Left cardiac atrium (tissue), 4 donors: ENCODE data around the gene XRCC4. TPM values are rescaled to one million over a fixed set of nuclear protein-coding genes. Genes with fewer than 3 reads are reported as not detected.

ENCODE experiments used
- ATAC-seq, 2 donors: fragments of 200-7000 bp; cut with Tn5 transposase; one replicate each; pipeline ENCODE4 v1.9.1; 2020; ENCODE audit warnings: mild to moderate bottlenecking in 2 of 2, moderate library complexity in 2 of 2
- DNase-seq: peaks from one replicate; pipeline ENCODE4 v3.0.0-alpha.2; 2020
- intact Hi-C, 2 donors: fragments of 100-400 bp; cut with DNase I; formaldehyde crosslinking; loops; one replicate each; pipeline versions ENCODE4 v1.14.1 to v1.15.1; 2022 to 2023
- total RNA-seq, 2 donors: library from RNA; stranded (reverse); fragmentation: NEBNext Ultra II Directional; extraction: Animal tissue kit (Norgen Biotek cat#: 25700); gene quantifications; one replicate each; pipeline ENCODE4 v1.2.1, GENCODE V29; 2021
- donor health status: DM: no; HTN: yes; CAD: no.
- donor health status: DM: no; HTN: yes; CAD: no; lungs with severe emphysema.
- donor health status: DM: yes; HTN: yes; CAD: no.
- donor health status: Dilated cardiomyopathy.

The XRCC4 gene
- total RNA-seq, 2 donors from 2014 or later = 4.8 to 12.3 TPM

DNA sequence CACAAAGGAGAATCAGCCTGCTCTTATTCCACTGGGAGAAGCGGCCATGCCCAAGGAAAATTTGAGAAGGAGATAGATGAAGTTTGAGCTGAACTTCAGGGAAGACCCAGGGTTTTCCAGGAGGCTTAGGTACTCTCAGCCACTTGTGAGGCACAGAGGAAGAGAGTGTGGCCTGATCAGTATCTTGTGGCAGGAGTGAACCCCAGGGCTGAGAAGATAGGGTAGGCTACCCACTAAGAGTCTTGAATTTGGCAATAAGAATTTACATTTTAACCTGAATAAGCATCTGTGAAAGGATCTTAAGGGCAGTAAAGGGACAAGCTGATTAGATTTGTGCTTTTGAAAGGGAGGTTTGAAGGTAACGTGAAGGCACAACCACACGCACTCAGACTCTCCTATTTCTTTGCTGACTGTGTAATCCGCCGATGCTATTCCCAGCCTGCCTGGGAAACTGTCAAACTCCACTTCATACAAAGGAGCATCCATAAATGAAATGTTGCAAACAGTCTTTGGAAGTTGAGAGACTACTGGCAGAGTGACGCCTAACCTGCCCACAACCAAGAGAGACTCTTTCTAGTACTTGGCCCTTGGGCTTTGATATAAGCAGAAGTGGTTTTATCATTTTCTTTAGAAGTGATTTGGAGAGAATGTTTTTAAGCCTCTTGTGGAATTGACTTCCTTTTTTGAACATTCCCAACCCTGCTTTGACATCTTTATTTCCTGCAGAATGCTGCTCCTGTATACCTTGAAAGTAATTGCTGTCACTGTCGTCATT is 286.0 kb downstream of the XRCC4 start:
- intact Hi-C loops = no loop called here
- ATAC-seq (no peak), DNase-seq (no peak)

DNA sequence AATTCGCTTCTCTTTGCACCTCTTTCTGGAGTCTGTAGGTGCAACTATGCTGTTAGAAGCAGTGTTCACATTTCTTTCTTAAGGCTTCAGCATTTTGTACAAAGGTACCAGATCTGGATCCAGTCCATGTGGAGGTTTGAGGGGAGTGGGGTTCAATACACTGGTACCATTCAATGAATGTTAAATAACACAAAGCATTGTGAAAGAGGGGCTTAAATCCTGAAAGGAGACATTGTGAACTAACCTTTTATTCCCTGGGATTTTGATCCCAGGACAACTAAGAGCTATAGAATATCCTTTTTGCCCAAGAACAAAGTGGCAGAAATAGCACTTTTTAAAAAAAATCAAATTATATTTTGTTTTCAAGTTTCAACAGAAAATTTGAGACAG is 286.5 kb downstream of the XRCC4 start:
- no peak for ATAC-seq
- DNase-seq = no peak
- intact Hi-C loops = no loop called here

DNA sequence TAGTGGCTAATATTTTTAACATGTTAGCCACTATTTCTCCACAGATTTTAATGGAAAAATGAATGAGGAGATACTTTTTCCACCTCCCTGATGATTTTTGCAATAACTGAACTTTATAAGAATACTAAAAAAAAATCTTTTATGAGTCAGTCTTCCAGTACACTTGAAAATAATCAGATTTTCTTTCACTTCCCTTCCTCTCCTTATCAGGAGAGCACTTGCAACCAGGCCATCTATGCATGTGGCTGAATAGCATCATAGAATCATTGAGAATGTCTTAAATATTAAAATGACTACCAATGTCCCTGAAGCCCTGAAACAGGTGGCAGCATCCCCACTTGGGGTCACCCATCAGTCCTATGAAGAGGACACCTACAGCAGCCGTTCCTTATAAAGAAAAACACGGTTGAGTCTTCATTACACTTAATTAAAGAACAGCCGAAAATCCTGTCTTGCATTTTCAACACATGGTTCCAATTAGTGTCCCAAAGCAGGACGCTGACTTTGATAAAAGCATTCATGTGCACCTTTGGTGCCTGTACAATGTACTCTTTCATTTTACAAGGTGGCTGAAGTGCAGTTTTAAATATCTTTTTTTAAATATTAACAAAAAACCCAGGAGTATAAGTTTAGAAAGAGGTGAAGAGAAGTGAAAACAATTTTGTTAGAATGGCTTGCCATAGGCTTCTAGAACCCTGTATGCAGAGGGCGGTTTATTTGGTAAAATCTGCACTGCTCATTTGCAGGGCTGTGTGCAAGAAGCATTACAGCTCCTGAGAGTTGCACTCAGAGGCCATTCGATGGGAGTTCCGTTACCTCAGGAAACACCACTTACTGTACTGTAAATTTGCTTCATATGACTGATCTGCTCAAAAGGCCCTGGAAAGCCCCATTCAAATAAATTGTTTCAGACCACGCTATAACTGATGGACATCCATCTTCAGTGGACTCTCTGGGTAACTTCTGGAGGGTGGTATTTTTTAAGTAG is 287.3 kb downstream of the XRCC4 start:
- intact Hi-C loops = no loop called here
- ATAC-seq (no peak), DNase-seq (no peak)

DNA sequence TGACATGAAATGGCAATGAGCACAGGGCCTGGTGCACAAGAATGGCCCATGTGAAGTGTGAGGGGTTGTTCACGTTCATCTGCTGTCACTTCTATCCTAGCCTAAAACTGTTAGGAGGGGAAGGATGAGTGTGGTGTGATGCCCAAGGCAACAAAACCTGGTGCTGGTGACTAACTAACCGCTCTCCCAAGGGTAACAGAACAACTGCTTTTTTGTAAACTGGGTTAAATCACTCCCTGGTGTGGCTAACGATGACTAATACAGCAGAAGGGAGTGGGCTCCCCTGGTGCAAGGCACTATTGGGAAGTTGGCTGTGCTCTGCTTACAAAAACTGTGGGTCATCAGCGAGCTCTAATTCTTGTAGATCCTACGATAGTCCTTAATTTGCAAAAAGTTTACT is 291.0 kb downstream of the XRCC4 start:
- peak; percentile 23 for DNase-seq

DNA sequence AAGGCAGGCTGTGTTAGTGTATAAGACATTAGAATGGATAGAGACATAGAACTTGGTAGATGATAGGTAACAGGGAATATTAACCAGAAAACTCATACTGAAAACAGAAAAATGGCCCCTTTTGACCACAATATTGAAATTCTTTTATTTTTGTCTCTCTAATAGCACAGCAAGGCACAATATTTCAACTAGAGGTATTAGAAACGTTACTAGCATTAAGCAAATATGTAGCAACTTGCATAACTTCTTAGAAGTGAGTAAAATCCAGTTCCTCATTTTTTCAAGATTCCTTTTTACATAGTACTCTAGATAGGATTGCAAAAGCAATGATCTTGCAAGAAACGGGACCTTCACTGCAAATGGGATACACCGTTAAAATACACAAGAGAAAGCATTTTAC is 291.5 kb downstream of the XRCC4 start:
- intact Hi-C loops = no loop called here
- ATAC-seq (peak in 1 of 2 donors; percentile 68), DNase-seq (no peak)

More for the DNA sequence above, 291.0 kb downstream of the XRCC4 start:
- ATAC-seq = peak in 1 of 2 donors; percentile 91
- intact Hi-C loops = no loop called here

DNA sequence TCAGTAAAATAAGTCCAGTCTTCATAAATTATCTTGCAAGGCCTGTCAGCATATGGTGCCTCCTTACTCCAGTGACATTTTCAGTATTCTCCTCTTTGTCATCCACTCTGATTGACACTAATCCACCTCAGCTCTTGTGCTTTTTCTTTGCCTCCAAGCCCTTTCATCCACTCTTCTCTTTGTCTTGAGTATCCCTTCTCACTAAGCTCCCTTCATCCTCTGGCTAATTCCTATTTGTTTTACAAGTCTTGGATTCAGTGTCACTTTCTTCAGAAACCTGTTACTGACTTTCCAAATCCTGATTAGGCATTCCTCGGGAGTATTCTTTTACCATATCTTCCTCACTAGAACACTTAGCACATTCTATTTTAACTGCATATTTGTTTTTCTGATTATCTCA is 293.6 kb downstream of the XRCC4 start:
- no peak for ATAC-seq
- intact Hi-C loops = no loop called here
- no peak for DNase-seq

DNA sequence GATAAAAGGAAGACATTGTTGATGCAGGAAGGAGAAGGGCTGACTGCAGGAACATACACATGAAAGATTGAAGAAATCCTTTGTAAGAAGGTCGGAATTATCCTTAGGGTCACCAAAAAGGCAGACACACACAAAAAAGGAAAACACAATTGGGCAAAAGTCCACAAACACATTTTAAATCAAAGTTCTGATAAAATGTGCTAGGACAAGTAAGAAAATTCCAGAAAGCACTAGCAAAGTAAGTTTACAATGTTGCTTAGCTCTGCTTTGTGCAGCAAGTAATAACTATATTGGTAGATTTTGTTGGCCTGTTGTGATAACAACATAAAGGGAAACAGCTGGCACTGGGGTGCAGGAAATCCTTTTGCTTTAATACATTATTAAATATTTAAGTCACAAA is 294.4 kb downstream of the XRCC4 start:
- ATAC-seq = no peak

DNA sequence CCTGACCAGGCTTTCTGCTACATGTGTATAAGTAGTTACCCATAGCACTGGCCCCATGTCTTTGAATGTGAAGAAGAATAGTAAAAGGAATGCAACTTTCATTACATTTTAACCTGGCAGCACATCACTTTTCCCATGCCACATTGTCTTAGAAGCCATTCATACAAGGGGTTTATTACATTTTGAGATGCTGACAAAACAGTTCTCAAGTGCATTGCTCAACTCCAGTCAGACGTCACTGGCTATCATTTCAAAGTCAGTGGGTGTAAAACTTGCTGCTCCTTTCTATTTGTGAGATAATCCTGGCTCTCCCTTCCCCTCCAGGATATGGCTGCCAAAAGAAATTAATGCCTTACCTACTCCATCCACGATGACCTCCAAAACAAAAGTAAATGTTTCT is 297.2 kb downstream of the XRCC4 start:
- ATAC-seq (peak; percentile 55 to 80), DNase-seq (peak; percentile 45)
- intact Hi-C loops = no loop called here

More for the DNA sequence above, 294.4 kb downstream of the XRCC4 start:
- no peak for DNase-seq
- intact Hi-C loops = no loop called here

DNA sequence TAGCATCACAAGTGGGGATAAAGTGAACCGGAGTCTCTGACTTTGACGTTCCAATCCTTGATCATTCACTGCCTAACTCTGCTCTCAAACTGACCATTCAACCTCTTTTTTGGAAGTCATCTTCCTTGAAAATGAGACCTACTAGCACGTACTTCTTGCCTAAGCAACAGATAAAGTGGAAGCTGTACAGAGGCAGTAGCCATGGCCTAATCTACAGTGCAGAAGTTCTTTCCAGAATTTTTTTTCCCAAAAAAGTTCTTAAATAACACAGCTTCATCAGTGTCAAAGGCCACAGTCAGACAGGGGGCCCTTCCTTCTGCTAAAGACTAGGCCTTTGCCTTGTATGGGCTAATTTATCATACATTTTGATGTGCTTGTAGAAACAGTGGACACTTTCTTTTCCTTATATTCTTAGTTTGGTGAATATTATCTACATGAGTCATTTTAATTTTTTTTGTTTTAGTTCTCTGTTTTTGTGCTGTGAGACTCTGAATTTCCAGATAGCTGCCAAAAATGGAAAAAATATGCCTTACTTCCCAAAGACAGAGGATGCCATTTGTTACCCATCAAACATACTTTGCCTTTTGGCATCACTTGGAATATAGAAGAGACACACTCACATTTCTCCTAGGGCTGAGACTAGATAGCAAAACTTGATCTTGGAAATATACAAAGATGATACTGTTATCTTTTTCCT is 297.9 kb downstream of the XRCC4 start:
- intact Hi-C loops = no loop called here
- DNase-seq = no peak

DNA sequence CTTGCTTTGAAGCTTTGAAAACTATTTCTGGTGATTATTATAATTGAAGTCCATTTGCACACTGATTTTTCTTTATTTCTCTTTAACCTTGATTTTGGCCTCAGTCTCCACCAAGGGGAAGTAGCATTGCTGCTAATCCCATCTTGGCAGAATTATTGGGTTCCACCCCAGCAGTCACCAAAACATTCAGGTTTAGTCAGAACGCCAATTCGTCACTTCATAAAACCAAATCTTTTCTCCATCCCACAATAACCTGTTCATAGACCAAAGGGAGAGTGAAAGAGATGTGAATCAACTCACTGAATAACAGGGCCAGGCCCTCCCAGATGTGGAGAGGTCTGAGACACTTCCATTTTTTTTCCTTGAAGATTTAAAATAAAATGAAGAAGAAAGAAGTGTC is 299.1 kb downstream of the XRCC4 start:
- intact Hi-C loops = no loop called here
- DNase-seq = no peak
- peak in 1 of 2 donors; percentile 23 for ATAC-seq

More for the DNA sequence above, 297.9 kb downstream of the XRCC4 start:
- ATAC-seq = peak; percentile 25 to 31

DNA sequence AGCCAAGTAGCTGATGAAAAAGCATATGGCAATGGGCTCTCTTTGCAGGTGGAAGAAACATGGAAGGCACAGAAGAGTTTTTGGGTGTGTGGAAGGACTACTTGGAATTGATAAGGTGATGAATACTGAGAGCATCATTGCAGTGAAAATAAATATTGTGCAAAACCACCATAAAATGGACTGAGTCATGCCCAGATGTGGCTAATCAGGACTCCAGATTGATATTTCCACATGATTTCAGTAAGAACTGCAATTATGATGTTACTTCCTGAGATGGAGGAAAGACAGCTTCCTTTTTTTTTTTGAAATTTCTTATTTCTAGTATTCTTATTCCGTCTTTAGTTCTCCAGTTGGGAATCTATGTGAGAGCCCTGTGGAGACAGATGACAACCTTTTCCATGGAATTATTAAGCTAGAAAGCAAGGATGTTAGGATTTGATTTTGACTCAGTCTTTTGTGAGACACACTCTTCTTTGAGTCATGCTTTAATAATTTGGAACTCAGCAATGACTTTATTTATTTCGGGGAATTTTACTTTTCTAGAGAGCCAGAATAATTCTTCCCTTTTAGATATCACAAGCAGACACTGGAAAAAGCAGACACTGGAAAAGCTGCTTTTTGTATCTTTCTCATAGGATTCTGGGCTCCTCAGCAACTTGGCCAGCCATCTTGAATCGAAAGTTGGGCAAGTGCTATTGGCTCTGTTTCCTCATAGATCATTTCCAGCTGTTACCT is 300.0 kb downstream of the XRCC4 start:
- peak; percentile 44 to 59 for ATAC-seq
- intact Hi-C loops = no loop called here
- DNase-seq = no peak

DNA sequence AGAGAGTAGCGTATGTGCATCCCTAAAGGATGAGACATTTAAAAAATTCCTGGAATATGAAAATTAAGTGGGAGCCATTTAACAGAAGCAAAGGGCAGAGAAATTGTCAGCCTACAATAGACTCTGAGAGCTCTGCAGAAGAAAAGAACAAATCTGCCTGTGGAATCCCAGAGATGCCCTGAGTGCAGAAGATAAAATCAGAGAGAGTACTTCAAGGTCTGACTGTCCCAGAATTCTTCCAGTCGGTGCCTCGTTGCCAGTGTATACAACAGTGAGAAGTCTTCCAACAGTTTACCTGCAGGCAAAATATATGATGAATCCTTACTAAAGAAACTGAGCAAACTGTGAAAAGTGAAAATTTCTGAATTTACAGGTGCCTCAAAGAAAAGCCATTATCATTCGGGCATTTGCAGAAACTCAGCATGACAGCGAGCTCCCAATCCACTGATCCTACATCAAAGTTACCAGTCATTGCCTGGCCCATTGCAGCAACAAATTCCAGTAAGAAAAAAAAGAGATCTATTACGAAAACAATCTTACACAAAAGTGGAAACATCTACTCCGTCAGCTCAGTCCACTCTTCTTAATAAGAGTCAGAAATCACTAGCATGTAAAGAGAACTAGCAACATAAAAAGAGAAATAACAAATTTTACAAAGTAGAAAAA is 301.4 kb downstream of the XRCC4 start:
- intact Hi-C loops = no loop called here
- ATAC-seq (no peak), DNase-seq (no peak)

DNA sequence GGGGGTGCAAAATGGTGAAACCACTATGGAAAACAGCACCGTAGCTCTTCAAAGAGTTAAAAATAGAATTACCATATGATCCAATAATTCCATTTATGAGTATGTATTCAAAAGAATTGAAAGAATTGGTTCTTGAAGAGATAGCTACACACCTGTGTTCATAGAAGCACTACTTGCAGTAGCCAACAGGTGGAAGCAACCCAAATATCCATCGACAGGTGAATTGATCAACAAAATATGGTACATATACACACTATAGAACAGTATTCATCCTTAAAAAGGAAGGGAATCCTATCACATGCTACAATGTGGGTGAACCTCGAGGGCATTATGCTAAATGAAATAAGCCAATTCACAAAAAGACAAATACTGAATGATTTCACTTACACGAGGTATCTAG is 308.5 kb downstream of the XRCC4 start:
- no peak for ATAC-seq
- no peak for DNase-seq
- intact Hi-C loops = no loop called here

DNA sequence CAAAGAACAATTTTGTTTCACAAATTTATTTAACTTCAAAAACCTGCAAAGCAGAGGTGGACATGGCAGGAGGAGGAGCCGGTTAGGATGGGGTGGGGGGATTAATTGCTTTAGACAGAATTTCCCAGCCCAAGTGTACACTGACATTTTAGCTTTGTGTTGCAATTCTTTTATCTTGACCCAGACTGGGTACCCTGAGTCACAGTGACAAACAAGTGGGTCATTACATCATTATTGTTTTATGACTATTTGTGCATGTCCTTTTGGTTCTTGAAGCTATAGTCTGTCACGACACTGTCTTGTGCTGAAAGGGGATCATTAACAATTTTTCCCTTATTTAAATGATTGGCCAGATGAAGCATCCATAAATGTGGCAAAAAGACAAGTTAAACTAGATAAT is 309.7 kb downstream of the XRCC4 start:
- intact Hi-C loops = no loop called here
- DNase-seq (no peak), ATAC-seq (no peak)

DNA sequence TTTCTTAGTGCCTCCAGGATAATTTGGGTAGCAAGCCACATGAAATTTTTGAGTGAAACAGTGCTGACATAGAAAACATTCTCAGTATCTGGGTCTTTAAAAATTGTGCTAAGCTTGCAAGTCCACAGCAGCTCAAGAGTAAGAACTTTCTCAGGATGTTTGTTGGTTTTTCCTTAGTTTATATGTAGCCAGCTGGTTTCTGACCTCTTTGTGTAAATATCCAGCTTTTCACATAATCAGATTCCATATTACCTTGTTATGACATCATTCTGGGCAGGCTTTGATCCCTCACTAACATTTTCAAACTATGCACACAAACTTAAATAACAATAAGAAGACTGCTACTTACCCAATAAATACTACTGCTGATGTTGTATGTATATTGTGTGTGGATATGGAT is 311.3 kb downstream of the XRCC4 start:
- intact Hi-C loops = no loop called here
- ATAC-seq (no peak), DNase-seq (no peak)

DNA sequence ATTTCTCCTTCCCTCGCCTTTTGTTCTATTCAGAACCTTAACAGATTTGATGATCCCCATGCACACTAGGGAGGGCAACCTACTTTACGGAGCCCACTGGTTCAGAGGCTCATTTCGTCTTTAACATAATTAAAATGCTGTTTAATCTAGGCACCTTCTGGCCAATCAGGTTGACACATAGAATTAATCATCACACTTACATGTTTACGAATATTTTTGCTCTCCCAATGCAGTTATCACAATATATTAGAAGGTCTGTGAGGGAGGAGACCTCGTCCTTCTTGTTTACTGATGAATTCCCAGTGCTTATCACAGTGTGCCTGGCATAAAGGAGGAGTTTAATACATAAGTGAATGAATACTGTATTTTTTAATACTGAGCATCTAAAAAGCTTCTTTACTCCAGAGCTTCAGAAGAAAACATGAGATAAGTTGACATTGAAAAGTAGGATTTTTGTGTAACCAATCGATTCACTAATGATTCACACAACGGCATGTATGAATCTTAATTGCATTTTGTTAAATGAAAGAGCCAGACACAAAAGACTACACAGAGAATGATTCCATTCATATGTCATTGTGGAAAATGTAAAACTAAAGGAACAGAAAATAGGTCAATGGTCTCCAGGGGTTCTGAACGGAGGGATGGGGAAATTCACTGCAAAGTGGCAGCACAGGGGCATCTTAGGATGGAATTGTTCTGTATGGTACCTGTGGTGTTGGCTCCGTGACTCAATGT is 315.6 kb downstream of the XRCC4 start:
- no peak for ATAC-seq
- intact Hi-C loops = no loop called here
- DNase-seq = no peak

DNA sequence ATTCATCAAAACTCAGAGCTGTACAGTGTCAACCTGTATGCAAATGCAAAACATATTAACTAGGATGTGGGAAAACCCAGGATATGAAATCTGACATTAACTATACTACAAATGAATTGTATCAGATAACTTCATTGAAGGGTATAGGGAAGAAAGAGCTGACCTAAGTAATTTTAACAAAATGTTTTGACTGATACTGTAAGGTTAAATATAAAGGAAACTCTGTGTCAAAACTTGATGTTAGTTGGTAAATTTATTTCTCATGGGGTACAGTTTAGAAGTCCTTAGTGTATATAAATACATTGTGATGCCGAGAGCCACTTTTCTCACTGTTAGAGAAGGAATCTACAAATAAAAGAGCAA is 316.1 kb downstream of the XRCC4 start:
- no peak for DNase-seq
- intact Hi-C loops = no loop called here
- no peak for ATAC-seq

DNA sequence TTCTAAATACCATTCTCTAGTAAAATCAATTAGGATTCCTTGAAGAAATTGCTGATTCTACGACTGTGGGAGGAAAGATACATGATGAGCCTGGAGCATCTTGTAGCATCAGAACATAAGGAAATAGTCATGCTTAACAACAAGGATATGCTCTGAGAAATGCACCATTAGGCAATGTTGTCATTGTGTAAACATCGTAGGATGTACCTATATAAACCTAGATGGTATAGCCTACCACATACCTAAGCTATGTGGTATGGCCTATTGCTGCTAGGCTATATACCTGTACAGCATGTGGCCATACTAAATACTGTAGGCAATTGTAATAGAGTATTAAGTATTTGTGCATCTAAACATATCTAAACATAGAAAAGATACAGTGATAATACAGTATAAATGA is 316.8 kb downstream of the XRCC4 start:
- ATAC-seq (no peak), DNase-seq (no peak)
- intact Hi-C loops = no loop called here
